ENCODE measurements around the gene ASB2.

ASB2 gene

GRCh38 chr14:93977790-93978581 lies 1.6 kb upstream of the ASB2 start:
- DNase-seq, result peak; percentile 54

DNA sequence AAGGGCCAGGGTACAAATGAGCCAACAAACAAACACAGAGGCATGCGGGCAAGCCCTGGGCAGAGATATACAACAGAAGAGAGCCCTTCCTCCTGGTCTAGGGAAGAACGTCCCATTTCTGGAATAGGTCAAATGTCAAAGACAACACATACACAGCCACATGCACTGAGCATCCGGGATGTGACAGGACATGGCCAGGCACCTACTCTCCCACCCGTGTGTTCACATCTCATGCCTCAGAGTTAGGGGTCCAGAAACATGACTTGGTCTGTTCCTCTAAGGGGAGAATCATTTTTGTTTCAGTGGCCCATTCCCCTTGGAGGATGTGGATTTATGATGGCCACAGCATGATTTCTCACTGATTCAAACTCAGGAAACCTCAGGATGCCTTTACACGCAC lies 801 bp upstream of the ASB2 start:
- no peak for DNase-seq

- DNase-seq, result no peak
These were observed 436 bp downstream of the ASB2 start for GRCh38 chr14:93975791-93976476.

- no peak for DNase-seq
These were observed 1.5 kb downstream of the ASB2 start for GRCh38 chr14:93974833-93975232.

- DNase-seq, result no peak
These were observed 2.1 kb downstream of the ASB2 start for GRCh38 chr14:93974299-93974698.

DNA sequence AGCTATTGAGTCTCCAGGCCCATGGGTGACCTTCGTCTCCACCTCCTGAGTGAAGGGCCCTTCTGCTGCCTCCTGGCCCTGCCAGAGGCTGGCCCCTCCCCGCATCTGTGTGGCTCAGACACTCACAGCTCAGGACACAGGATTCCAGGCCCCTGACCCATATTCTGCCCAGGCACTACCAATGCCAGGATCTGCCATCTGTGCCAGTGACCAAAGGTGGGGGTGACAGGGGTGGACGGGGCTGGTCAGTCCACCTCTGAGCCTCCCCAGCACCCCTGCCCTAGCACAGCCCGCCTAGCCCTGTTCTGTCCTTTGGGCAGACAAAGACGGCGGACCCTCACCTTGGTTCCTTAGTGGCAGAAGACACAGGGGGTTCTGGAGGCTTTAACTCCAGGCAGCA lies 2.8 kb downstream of the ASB2 start:
- DNase-seq, result no peak

- no peak for DNase-seq
These were observed 3.7 kb downstream of the ASB2 start for GRCh38 chr14:93972618-93973205.

- DNase-seq, result no peak
These were observed 4.7 kb downstream of the ASB2 start for GRCh38 chr14:93971635-93972027.

DNA sequence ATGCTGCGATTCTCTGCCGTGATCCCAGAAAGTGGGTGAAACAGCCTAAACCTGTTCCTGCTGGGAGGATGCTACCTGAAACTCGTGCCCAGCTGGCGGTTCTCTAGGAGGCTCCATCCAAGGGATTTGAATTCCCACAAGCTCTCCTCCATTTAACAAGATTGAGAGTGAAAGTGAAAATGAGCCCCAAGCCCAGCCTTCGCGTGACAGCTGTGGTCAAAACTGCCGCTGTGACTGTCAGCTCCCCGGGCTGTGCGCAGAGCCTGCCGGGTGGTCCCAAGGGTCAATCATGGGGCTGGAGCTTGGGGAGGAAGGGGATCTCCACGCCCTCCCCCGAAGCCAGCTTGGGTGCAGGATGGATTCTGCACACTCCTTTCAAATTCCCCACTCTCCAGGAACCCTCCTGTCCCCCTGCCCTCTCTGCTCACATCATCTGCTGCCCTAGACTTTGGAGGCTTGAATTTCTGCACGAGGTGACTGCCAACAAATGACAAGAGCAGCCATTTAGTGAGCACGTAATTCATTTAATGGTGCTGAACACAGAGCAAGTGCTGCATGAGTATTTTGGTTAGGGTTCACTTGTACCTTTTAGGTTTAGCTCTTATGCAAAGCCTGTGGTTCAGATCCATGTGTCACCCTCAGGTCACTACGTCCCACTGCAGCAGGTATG lies 5.3 kb downstream of the ASB2 start:
- no peak for DNase-seq

DNA sequence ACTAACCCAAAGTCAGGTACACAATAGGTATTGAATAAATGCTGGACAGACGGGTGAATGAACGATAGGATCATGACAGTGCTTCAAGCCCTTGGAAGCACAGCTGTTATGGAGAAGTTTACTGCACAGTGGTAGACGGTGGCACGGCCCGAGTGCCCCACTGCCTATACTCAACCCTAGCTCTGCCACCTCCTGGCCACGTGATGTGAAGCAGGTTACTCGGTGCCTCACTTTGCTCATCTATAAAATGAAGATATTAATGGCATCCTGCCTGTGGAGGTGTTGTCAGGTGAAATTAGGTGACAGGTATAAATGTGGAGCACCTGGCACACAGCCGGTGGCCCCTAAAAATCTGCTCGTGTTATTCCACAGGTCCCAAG lies 5.8 kb downstream of the ASB2 start:
- DNase-seq, result peak; percentile 64

DNA sequence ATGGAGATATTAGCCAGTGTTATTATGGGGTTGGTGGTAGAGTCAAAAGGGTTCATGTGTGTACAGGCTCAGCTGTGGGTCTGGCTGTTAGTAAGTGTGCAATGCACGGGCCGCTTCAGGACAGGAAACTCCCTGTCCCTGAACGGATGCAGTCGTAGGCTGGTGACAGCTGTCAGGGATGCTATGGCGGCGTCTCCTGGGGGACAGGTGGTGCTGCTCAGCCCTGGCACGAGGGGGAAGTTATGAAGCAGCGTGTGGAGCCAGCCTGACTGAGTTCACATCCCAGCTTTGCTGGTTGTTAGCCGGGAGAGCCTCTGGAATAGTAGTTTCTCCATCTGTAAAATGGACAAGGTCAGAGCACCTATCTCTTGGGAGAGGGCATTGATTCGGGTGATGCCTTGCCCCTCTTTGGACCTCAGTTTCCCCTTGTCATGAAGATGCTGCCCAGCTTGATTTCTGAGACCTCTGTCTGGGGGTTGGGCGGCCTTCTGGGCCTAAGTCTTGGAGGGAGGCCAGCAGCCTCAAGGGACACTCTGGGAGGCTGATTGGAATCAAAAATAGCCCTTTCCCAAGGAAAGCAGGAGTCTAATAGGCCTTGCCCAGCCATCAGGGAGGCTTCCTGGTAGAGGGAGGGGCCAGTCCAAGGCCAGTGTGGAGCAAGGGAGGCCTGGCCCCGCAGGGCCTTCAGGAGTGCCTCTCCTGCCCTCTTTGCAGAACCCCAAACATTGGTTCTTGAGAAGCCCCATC lies 7.1 kb downstream of the ASB2 start:
- DNase-seq, result no peak

DNA sequence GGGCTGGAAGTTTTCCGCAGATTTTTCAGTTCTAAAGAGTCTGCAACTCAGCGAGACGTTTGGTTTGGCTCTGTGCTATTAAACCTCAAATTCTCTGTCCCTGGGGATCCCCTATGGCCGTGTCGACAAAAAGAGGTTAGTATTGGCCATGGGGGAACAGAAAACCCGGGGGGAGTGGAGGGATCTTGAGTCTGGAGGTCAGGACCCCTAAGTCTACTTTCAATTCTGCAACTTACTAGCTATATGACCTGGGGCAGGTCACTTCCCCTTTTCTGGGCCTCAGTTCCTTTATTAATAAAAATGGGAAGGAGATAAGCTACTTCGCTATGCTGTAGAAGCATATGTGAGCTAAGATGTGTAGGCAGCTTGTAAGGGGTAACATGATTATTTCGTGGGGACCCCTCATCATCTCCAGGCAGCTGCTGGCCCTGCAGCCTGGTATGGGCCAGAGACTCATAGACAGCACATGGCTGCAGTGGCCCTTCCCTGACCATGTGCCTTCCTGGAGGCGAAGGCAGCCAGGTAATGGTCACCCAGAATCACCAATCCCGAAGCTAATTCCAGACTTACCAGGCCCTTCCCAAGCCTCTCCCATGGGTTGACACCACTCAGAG lies 8.6 kb downstream of the ASB2 start:
- DNase-seq, result no peak

- no peak for DNase-seq
These were observed 10.4 kb downstream of the ASB2 start for GRCh38 chr14:93965946-93966474.

DNA sequence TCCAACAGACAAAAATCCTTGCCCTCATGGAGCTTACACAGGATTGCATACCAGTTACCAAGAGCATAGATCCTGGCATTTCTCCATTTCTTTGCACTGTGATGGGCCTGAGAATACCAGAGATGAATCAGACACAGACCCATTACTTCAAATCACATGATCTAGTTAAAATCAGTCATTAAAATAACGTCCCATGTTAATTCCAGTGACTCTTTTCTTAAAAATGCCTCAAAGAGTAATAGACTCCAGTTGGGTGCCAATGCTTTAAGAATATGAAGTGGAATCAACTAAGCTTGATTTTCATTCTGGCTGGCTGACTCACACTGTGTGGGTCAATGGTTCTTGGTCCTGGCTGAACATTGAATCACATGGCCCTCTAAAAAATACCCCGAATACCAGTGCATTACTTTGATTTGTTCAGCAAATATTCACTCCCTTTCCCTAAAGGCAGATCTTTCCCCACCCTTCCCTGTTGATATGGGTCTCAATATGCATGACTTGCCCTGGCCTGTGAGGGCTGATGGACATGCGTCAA lies 11.0 kb downstream of the ASB2 start:
- no peak for DNase-seq

GRCh38 chr14:93964820-93965286 lies 11.5 kb downstream of the ASB2 start:
- DNase-seq, result no peak

DNA sequence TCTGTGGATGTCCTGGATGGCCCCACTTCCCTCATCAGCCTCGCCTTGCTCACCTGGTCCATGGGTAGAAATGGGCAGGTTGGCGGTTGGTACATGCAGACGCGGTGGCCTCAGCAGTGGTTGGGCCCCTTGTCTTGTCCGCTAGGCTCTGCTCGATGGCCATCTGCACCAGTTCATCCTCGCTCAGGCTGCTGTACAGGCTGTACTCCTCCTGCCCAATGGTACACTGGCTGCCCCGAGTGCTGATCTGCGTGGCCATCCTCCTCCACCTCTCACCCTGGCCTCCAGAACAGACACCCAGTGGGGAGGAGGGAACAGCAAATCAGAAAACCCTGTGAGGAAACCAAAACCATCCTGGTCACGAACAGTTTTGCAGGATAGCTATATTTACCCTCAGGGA lies 12.1 kb downstream of the ASB2 start:
- DNase-seq, result no peak

DNA sequence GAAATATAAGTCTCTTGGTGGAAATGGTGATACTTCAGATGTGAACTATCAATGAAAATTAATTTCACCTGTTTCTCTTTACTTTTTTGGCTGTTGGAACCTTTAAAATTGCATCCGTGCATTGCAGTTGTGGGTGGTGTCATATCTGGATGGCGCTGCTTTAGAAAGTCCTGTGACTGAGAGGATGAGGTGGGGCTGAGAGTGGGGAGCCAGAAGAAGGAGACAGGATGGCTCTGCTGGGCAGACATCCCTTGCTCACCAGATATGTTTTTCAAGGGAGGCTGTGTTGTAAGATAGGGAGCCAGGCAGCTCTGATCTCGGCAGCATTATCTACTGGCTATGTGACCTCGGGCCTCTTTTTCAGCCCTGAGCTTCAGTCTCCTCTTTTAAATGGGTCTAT lies 12.7 kb downstream of the ASB2 start:
- no peak for DNase-seq

DNA sequence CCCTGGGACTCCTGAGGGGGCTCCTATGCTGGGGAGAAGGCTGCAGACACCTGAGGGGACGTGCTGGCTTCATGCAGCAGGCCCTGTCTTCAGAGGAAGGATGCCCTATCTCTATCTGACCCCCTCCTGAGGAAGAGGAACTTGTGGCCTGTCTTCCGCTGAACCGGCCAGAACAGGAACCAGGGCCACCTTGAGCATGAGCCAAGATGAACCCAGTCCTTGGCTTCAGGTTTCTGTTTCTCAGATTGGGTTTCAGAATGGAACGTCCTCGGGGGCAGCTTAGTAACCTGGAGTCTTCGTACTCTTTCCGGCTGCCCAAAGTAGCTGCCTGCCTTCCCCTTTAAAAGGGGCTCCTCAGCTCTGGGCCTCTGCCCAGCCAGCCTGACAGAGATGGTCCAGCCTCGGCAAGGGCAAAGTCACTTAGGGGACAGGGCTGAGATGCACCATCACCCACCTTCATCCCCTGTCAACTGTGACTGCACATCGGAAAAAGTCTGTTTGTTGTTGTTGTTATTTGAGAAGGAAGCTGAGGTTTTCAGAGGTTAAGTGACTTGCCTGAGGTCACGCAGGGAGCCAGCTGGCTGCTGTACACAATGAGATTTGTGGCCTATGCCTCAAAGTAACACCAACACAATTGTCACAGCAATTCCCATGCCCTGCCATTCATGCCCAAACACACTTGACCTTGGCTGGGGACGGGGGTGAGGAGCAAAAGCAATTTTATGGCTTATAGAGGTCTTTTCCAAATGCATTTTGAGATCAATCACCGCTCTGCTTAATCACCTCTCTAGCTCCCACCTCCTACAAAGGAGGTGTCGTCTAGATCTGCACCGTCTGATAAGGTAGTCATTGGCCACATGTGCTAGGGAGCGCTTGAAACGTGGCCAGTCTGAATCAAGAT lies 13.4 kb downstream of the ASB2 start:
- no peak for DNase-seq

DNA sequence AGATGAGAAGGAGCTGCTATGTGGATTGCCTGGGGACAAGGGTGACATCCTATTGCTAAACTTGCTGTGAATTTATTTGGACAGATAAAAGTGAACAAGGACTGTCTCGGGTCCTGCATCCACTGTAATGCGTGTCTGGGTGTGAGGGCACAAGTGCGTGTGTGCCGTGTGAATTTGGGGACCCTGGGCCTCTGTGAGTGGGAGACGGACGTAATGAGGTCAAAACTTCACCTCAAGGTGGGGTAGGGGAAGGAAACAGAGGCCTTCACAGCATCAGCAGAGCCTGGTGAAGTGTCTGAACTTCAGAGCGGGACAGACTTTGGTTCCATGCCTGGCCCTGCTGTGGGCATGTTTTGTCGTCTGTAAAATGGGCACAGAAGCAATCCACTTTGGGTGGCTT lies 14.8 kb downstream of the ASB2 start:
- DNase-seq, result no peak

DNA sequence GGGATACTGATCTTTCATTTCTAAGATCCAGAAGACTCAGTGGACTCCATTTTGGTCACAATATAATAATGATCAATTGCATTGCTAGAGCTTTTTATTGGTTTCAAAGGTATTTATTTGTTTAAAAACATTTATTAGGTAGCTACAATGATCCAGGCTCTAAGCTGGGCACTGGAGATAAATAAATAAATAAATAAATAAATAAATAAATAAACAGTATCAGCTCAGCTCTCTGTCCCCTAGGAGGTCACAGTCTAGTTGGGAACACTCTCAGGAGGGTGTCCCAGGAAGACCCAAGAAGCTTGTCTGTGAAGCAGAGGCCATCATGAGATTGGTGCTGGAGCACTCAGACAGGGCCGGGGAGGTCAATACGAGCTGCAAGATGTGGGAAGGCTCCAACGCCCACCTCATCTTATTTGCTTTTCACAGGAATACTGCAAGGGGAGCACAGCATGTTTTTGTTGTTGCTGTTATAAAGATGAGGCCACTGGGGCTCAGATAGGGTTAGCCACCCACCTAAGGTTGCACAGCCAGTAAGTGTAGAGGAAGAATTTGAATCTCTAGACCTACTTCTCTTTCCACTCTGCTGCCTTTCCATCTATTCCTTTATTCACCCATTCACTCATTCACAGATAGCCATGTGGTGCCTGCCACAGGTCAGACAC lies 15.5 kb downstream of the ASB2 start:
- no peak for DNase-seq

All from activated CD4-positive, alpha-beta T cell treated with anti-CD3 and anti-CD28 coated beads for 1 hour (primary cell).